Measurements from ENCODE around the gene RASL12.

Gene RASL12, protein sequence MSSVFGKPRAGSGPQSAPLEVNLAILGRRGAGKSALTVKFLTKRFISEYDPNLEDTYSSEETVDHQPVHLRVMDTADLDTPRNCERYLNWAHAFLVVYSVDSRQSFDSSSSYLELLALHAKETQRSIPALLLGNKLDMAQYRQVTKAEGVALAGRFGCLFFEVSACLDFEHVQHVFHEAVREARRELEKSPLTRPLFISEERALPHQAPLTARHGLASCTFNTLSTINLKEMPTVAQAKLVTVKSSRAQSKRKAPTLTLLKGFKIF

DNA sequence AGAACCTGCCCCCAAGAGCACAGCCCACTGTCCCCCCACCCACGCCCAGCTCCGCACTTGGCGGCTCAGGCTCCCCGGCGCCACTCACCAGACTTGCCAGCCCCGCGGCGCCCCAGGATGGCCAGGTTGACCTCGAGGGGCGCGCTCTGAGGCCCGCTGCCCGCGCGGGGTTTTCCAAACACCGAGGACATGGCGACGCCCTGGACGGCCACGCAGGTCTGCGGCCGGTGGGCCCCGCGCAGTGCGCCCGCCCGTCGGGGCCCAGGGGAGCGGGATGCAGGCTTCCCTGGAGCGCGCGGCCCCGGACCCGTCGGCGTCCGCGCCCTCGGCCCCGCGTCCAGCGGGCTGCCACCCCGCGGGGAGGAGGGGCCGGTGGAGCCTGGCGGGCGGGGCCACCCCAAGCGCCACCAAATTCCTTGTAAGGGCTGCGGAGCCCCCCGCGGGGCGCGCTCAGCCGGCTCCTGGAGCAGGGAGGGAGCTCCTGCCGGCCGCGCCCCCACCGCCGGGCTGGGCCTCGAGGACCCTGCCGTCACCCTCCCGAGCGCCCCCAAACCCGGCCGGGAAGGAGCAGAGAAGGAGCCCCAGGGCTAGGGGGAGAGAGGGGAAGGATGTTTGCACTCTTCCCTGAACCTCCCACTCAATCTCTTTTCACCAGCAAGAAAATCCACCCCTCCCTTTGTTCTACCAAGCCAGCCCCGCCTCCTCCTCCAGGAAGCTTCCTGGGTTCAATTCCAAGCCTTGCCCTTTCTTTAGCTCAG is at the start of gene RASL12:
Gene RASL12 (minus strand): TSS at position 347 of the 758 bp plus-strand sequence. CDS start 156 bp downstream, at position 191.
- no peak for DNase-seq (ENCODE audit: low read depth)
- TF ChIP-seq POLR2A (IDR thresholded peaks at IDR 0.05; ENCODE audit: extremely low read depth, insufficient read length) = no peak
- TF ChIP-seq, protein P1, sequence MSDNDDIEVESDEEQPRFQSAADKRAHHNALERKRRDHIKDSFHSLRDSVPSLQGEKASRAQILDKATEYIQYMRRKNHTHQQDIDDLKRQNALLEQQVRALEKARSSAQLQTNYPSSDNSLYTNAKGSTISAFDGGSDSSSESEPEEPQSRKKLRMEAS (IDR thresholded peaks at IDR 0.05; ENCODE audit: low read depth, low read length) = no peak
- no peak for TF ChIP-seq MYC (IDR thresholded peaks at IDR 0.05; ENCODE audit: low read depth, low read length)
- H3K4me3 ChIP-seq (ENCODE audit: low read depth, low read length) = no peak within 1 kb of the TSS

DNA sequence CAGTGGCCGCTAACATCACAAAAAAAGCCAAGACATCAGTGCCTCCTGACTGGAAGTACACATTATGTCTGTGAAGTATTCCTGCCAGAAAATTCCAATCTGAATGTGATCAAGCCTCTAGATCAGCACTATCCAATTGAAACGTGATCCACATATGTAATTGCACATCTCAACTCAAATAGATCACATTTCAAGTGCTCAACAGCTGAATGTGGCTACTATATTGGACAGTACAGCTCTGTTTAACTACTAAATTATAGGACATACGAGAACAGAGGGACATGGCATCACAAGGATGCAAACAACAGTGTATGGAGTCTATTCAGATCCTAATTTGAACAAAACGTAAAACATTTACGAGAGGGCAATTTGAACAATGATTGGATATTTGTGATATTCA is 47.8 kb upstream of the RASL12 start:
- H3K4me3 ChIP-seq (ENCODE audit: low read depth, low read length) = no peak overlapping the region
- TF ChIP-seq MYC (IDR thresholded peaks at IDR 0.05; ENCODE audit: low read depth, low read length) (no peak), POLR2A (IDR thresholded peaks at IDR 0.05; ENCODE audit: extremely low read depth, insufficient read length) (no peak)
- no peak for DNase-seq (ENCODE audit: low read depth)

DNA sequence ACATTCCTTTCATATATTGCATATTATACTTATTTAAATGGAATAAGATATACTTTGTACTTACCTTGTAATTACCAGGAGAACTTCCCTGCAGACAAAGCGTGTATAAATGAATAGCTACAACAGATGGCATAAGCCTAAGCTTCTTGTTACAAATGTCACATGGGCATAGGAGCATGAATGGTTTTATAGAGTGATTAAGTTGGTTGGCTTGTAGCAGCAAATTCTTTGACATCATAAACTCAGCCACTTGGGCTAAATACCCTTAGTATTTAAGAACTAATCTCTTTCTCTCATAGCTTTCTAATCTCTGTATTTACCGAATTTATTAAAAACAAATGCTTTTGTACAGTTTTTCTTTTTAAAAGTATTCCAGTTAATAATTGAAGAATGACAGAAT is 47.3 kb upstream of the RASL12 start, which contains the start of gene UBAP1L:
Gene UBAP1L (minus strand): TSS at position 115 of the 400 bp plus-strand sequence. CDS start 8,985 bp downstream, outside the sequence.
- no peak for DNase-seq (ENCODE audit: low read depth)
- TF ChIP-seq, protein P1 (IDR thresholded peaks at IDR 0.05; ENCODE audit: low read depth, low read length) = no peak
- no peak for TF ChIP-seq MYC (IDR thresholded peaks at IDR 0.05; ENCODE audit: low read depth, low read length)
- TF ChIP-seq POLR2A (IDR thresholded peaks at IDR 0.05; ENCODE audit: extremely low read depth, insufficient read length) = no peak
- TF ChIP-seq, protein P2, sequence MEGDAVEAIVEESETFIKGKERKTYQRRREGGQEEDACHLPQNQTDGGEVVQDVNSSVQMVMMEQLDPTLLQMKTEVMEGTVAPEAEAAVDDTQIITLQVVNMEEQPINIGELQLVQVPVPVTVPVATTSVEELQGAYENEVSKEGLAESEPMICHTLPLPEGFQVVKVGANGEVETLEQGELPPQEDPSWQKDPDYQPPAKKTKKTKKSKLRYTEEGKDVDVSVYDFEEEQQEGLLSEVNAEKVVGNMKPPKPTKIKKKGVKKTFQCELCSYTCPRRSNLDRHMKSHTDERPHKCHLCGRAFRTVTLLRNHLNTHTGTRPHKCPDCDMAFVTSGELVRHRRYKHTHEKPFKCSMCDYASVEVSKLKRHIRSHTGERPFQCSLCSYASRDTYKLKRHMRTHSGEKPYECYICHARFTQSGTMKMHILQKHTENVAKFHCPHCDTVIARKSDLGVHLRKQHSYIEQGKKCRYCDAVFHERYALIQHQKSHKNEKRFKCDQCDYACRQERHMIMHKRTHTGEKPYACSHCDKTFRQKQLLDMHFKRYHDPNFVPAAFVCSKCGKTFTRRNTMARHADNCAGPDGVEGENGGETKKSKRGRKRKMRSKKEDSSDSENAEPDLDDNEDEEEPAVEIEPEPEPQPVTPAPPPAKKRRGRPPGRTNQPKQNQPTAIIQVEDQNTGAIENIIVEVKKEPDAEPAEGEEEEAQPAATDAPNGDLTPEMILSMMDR (IDR thresholded peaks at IDR 0.05; ENCODE audit: low read depth, low read length) = no peak
- no peak within 1 kb of the TSS for H3K4me3 ChIP-seq (ENCODE audit: low read depth, low read length)

DNA sequence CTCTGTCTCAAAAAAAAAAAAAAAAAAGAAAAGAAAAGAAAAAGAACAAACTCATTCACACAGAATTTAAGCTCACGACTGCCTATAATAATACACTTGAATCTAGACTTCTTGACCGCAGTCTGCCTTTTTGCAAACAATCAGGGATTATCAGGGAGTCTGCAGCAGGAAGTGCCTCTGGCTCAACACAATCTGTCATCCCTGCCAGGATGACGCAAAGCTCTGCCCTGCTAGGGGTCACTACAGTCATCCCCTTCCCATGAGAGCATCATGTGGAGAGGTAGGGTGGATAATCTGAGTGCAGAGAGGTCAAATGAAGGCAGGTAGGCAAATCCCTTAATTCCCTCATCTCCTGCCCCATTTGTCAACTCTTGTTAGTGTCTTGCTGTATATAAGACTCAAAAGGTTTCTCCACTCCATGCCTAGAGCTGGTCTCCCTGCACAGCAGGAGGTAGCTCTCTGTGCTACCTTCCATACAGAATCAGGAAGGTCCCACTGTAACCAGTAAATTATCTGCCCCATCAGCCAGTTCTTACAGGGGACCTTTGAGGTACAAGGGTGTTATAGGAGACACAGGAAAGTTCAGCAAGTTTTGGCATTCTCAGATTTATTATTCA is 43.0 kb upstream of the RASL12 start:
- TF ChIP-seq, protein P1 (IDR thresholded peaks at IDR 0.05; ENCODE audit: low read depth, low read length) = no peak
- TF ChIP-seq MYC (IDR thresholded peaks at IDR 0.05; ENCODE audit: low read depth, low read length) = no peak
- TF ChIP-seq, protein P2 (IDR thresholded peaks at IDR 0.05; ENCODE audit: low read depth, low read length) = no peak
- no peak for TF ChIP-seq POLR2A (IDR thresholded peaks at IDR 0.05; ENCODE audit: extremely low read depth, insufficient read length)
- peak; percentile 34 for DNase-seq (ENCODE audit: low read depth)
- H3K4me3 ChIP-seq (ENCODE audit: low read depth, low read length) = no peak overlapping the region

DNA sequence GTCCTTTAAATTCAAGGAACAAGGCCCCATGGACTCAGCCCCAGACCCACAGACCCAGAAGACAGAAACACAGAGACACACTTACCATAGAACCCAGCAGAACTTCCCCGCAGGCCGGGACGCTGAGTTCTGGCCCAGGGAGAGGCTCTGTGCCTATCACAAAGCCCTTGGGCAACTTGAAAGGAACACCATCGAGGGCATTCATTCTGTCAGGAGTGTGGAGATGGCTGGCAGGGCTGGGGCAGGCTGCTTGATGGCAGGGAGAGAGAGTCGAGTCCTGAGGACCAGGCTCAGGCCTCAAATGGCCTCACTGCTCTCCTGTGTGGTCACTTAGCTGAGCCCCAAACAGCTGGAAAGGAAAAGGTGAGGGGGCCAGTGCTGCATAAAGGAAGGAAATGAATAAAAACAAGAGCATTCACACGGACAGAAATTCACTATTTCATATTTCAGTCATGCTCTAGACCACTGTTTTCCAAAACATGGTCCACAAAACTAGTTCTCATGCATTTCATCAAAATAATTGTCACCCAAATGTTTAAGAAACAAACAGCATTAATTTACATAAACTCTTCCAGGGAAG is 38.3 kb upstream of the RASL12 start:
- no peak for DNase-seq (ENCODE audit: low read depth)
- TF ChIP-seq POLR2A (IDR thresholded peaks at IDR 0.05; ENCODE audit: extremely low read depth, insufficient read length) (no peak), MYC (IDR thresholded peaks at IDR 0.05; ENCODE audit: low read depth, low read length) (no peak)
- TF ChIP-seq, protein P2 (IDR thresholded peaks at IDR 0.05; ENCODE audit: low read depth, low read length) = no peak
- TF ChIP-seq, protein P1 (IDR thresholded peaks at IDR 0.05; ENCODE audit: low read depth, low read length) = no peak
- H3K4me3 ChIP-seq (ENCODE audit: low read depth, low read length) = no peak overlapping the region

DNA sequence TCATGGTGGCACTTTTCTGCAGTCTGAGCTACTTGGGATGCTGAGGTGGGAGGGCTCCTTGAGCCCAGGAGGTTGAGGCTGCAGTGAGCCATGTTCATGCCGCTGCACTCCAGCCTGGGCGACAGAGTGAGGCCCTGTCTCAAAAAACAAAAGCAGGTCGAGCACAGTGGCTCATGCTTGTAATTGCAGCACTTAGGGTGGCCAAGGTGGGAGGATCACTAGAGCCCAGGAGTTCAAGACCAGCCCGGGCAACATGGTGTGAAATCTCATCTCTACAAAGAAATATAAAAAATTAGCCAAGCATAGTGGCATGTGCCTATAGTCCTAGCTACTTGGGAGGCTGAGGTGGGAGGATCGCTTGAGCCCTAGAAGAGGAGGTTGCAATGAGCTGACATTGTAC is 37.2 kb upstream of the RASL12 start:
- H3K4me3 ChIP-seq (ENCODE audit: low read depth, low read length) = no peak overlapping the region
- TF ChIP-seq, protein P2 (IDR thresholded peaks at IDR 0.05; ENCODE audit: low read depth, low read length) = no peak
- TF ChIP-seq, protein P1 (IDR thresholded peaks at IDR 0.05; ENCODE audit: low read depth, low read length) = no peak
- TF ChIP-seq MYC (IDR thresholded peaks at IDR 0.05; ENCODE audit: low read depth, low read length) (no peak), POLR2A (IDR thresholded peaks at IDR 0.05; ENCODE audit: extremely low read depth, insufficient read length) (no peak)
- no peak for DNase-seq (ENCODE audit: low read depth)

Data from NB4 (cell line).